Endothelial cell of umbilical vein (primary cell): ENCODE results near the gene MMP2. TPM values are rescaled to one million over a fixed set of nuclear protein-coding genes. Genes with fewer than 3 reads are reported as not detected.

Source experiments
- BruUV-seq: library from RNA; stranded (reverse); fragments of 400-500 nt; replicated peaks from 2 replicates; lab custom pipeline; 2021; lab: Mats Ljungman, UMichigan
- CTCF ChIA-PET: fragments of 300-600, 350-600 bp; sonication (Branson Sonifier 250); formaldehyde crosslinking; loops from one replicate; lab custom pipeline; 2021; ENCODE audit warnings: antibody characterized with exemption, inconsistent platforms; lab: Charles Lee
- POLR2A ChIA-PET: fragments of 300-600, 350-600 bp; sonication (Branson Sonifier 250); formaldehyde crosslinking; loops from one replicate; lab custom pipeline; 2021; ENCODE audit warnings: antibody characterized with exemption, inconsistent platforms; lab: Charles Lee
- DNase-seq: peaks from one replicate; pipeline ENCODE4 v3.0.0-alpha.2; 2011; ENCODE audit warnings: low read depth, low spot score
- FAIRE-seq: peaks from 2 replicates; lab custom pipeline; 2011; peaks lifted over from hg19 to GRCh38; lab: Jason Lieb, UNC
- H2AFZ ChIP-seq: 2 replicates; pipeline ENCODE4 v1.6.0; 2012; ENCODE audit warnings: low read depth, low read length, control low read depth, inconsistent platforms
- H3K27ac ChIP-seq: 2 replicates; pipeline ENCODE4 v1.5.1; 2011; ENCODE audit warnings: low read depth, mild to moderate bottlenecking, control low read depth, low read length, moderate library complexity; ENCODE audit not compliant: insufficient read depth
- H3K27me3 ChIP-seq, 2 experiments: 2 replicates each; pipeline versions ENCODE4 v1.6.0 to v1.6.1; 2011; ENCODE audit warnings: low read length in 2 of 2, mixed read lengths in 1 of 2; ENCODE audit not compliant: control insufficient read depth in 2 of 2, insufficient read depth in 2 of 2
- H3K36me3 ChIP-seq, 2 experiments: 2 replicates in 1 of 2; 3 replicates in 1 of 2; pipeline ENCODE4 v1.5.1; 2011; ENCODE audit warnings: low read length in 2 of 2, mild to moderate bottlenecking in 1 of 2, moderate library complexity in 1 of 2; ENCODE audit not compliant: control insufficient read depth in 2 of 2, insufficient read depth in 2 of 2; ENCODE audit errors: extremely low read depth in 1 of 2
- H3K4me1 ChIP-seq: 3 replicates; pipeline ENCODE4 v1.5.1; 2011; ENCODE audit warnings: mild to moderate bottlenecking, low read length; ENCODE audit not compliant: control insufficient read depth, insufficient read depth; ENCODE audit errors: extremely low read depth
- H3K4me2 ChIP-seq: 2 replicates; pipeline ENCODE4 v1.6.1; 2011; ENCODE audit warnings: low read length, control low read depth, mixed read lengths; ENCODE audit not compliant: insufficient read depth
- H3K4me3 ChIP-seq, 3 experiments: fragments of 200-600 bp in 1 of 3; sonication (generic), shearing (Covaris generic) in 1 of 3; replicated peaks in 1 of 3; 2 replicates each; pipeline ENCODE4 v1.5.1; 2011 to 2016; ENCODE audit warnings: control low read depth in 3 of 3, low read length in 3 of 3, mild to moderate bottlenecking in 2 of 3, inconsistent platforms in 1 of 3, low read depth in 1 of 3, moderate library complexity in 1 of 3; ENCODE audit not compliant: insufficient read depth in 1 of 3
- H3K79me2 ChIP-seq: 2 replicates; pipeline ENCODE4 v1.6.0; 2012; ENCODE audit warnings: low read length, inconsistent platforms; ENCODE audit not compliant: control insufficient read depth, insufficient read depth
- H3K9ac ChIP-seq: replicated peaks from 2 replicates; pipeline ENCODE3; 2011; ENCODE audit warnings: low read length, control low read depth; ENCODE audit not compliant: insufficient read depth; ENCODE audit errors: extremely low read depth
- H3K9me1 ChIP-seq: replicated peaks from 3 replicates; pipeline ENCODE4 v1.6.0; 2011; ENCODE audit warnings: mild to moderate bottlenecking, low read length; ENCODE audit not compliant: control insufficient read depth, insufficient read depth; ENCODE audit errors: extremely low read depth
- H3K9me3 ChIP-seq: replicated peaks from 2 replicates; pipeline ENCODE4 v1.5.1; 2012; ENCODE audit warnings: low read length, inconsistent platforms; ENCODE audit not compliant: control insufficient read depth, insufficient read depth
- H4K20me1 ChIP-seq: replicated peaks from 2 replicates; pipeline ENCODE3; 2011; ENCODE audit warnings: mild to moderate bottlenecking, low read length; ENCODE audit not compliant: control insufficient read depth, insufficient read depth; ENCODE audit errors: extremely low read depth
- CTCF ChIP-seq, 2 donors: IDR thresholded peaks; 1 replicate in 1 of 2; 2 replicates in 1 of 2; pipeline ENCODE4 v1.5.1; 2011; ENCODE audit warnings: low read length in 2 of 2, mild to moderate bottlenecking in 2 of 2, moderate library complexity in 2 of 2, control low read depth in 1 of 2, inconsistent platforms in 1 of 2, low read depth in 1 of 2; ENCODE audit not compliant: insufficient read depth in 1 of 2; ENCODE audit errors: extremely low read depth in 1 of 2
- EZH2 ChIP-seq: IDR thresholded peaks from 2 replicates; pipeline ENCODE4 v1.6.1; 2012; ENCODE audit warnings: borderline replicate concordance, low read depth, mild to moderate bottlenecking, moderate library complexity, low read length, inconsistent platforms; ENCODE audit not compliant: severe bottlenecking
- FOS ChIP-seq: IDR thresholded peaks from 2 replicates; pipeline ENCODE4 v1.6.1; 2011; ENCODE audit warnings: mild to moderate bottlenecking, low read length, moderate library complexity, borderline replicate concordance; ENCODE audit not compliant: insufficient read depth
- GATA2 ChIP-seq: IDR thresholded peaks from 2 replicates; pipeline ENCODE4 v1.7.0; 2011; ENCODE audit warnings: low read depth, mild to moderate bottlenecking, moderate library complexity, mixed read lengths, low read length; ENCODE audit not compliant: insufficient read length, insufficient read depth
- JUN ChIP-seq: IDR thresholded peaks from 2 replicates; pipeline ENCODE4 v1.6.1; 2011; ENCODE audit warnings: borderline replicate concordance, low read depth; ENCODE audit not compliant: insufficient read length, insufficient read depth
- MAX ChIP-seq: IDR thresholded peaks from 2 replicates; pipeline ENCODE4 v1.6.1; 2011; ENCODE audit not compliant: insufficient read depth, insufficient read length
- MYC ChIP-seq: IDR thresholded peaks from one replicate; pipeline ENCODE4 v1.6.1; 2011; ENCODE audit warnings: mild to moderate bottlenecking, low read depth, low read length
- POLR2A ChIP-seq: IDR thresholded peaks from 2 replicates; pipeline ENCODE4 v1.6.1; 2012; ENCODE audit warnings: low read depth, mild to moderate bottlenecking, control low read depth, low read length
- POLR2AphosphoS5 ChIP-seq: IDR thresholded peaks from 2 replicates; pipeline ENCODE4 v1.6.1; 2012; ENCODE audit warnings: low read depth, mild to moderate bottlenecking, control low read depth, low read length, moderate library complexity; ENCODE audit not compliant: insufficient read depth
- dilution Hi-C: fragments of 300-500 bp; cut with MboI; formaldehyde crosslinking; loops from one replicate; pipeline ENCODE4 v1.15.0; 2019; ENCODE audit warnings: low sequenced_read_pairs; ENCODE audit not compliant: extremely low pct_ligation_motif_present
- intact Hi-C: fragments of 100-400 bp; cut with micrococcal nuclease; formaldehyde crosslinking; loops from one replicate; pipeline ENCODE4 v1.10.0; 2022
- polyA plus RNA-seq, 4 experiments: library from polyadenylated mRNA; depleted of rRNA in 3 of 4; stranded (reverse) in 3 of 4; unstranded in 1 of 4; fragments of >200 nt; gene quantifications; 2 replicates each; pipeline versions ENCODE4 v1.2.1 to v1.2.3, GENCODE V29; 2011 to 2012; ENCODE audit warnings: missing spikeins in 1 of 4
- total RNA-seq: library from RNA; stranded (reverse); gene quantifications from 2 replicates; pipeline ENCODE4 v1.2.3, GENCODE V29; 2021

MMP2 gene
- total and polyA plus RNA-seq, 2 donors (not counting 3 experiments of a cell fraction or from before 2014, with no cell fraction given) = 771 to 1,508 TPM

- Histone ChIP-seq H2AFZ (no peak overlapping the region), H3K27me3 (no peaks in the 10 kb centered on the region), H3K9me3 (no peaks in the 10 kb centered on the region), H3K4me2 (no peak overlapping the region), H4K20me1 (no peaks in the 10 kb centered on the region), H3K4me1 (no peaks in the 10 kb centered on the region), H3K36me3 (no peaks in the 10 kb centered on the region), H3K27ac (no peak overlapping the region), H3K4me3 (no peak overlapping the region), H3K9me1 (no peaks in the 10 kb centered on the region), H3K79me2 (no peaks in the 10 kb centered on the region), H3K9ac (no peak overlapping the region)
- ChIA-PET POLR2A (no interaction called here), CTCF (interaction anchor here (0.6 to 2.8 kb wide), 3 partner anchors 12 to 1903 kb away, joined by 3 to 8 read pairs (median 4); no protein-coding TSS in a partner anchor)
- dilution Hi-C loops (no loop called here), intact Hi-C loops (no loop called here)
- no peak for TF ChIP-seq MAX
- no peak for TF ChIP-seq MYC
- no peak for TF ChIP-seq POLR2AphosphoS5
- TF ChIP-seq GATA2 = no peak
- no peak for TF ChIP-seq POLR2A
- no peak for TF ChIP-seq EZH2
- TF ChIP-seq CTCF (IDR thresholded peaks at IDR 0.05; ENCODE audit: extremely low read depth in 1 of 2, insufficient read depth in 1 of 2, low read depth in 1 of 2, low read length in 2 of 2) = no peak
- no peak for TF ChIP-seq JUN
- no peak for TF ChIP-seq FOS
- FAIRE-seq (no peak), DNase-seq (no peak)
- BruUV-seq = no TSS peak
Measured at GRCh38 chr16:55452996-55453395, 26.0 kb upstream of the MMP2 start.
